ENCODE measurements around the gene KCNV2. TPM values are rescaled to one million over a fixed set of nuclear protein-coding genes. Genes with fewer than 3 reads are reported as not detected.

Gene KCNV2
- total RNA-seq, 1 donor from 2014 or later = not detected

GRCh38 chr9:2764353-2764752 lies 47.0 kb downstream of the KCNV2 start:
- no peaks in the 10 kb centered on the region for H3K9me3 ChIP-seq
- H3K27me3 ChIP-seq = no peaks in the 10 kb centered on the region
- DNase-seq (ENCODE audit: extremely low spot score in 2 of 2) = no peak
- H3K27ac ChIP-seq = no peak overlapping the region
- intact Hi-C loops (cut with DNase I) = no loop called here
- no peak overlapping the region for H3K4me3 ChIP-seq
- H3K36me3 ChIP-seq = peaks cover 0 to 2% of the 10 kb centered on the region in 2 donors
- no peaks in the 10 kb centered on the region for H3K4me1 ChIP-seq
- TF ChIP-seq POLR2AphosphoS5 (IDR thresholded peaks at IDR 0.05; ENCODE audit: insufficient read depth in 1 of 2, low read depth in 1 of 2) (no peak), CTCF (IDR thresholded peaks at IDR 0.05) (no peak), POLR2A (IDR thresholded peaks at IDR 0.05) (no peak)

DNA sequence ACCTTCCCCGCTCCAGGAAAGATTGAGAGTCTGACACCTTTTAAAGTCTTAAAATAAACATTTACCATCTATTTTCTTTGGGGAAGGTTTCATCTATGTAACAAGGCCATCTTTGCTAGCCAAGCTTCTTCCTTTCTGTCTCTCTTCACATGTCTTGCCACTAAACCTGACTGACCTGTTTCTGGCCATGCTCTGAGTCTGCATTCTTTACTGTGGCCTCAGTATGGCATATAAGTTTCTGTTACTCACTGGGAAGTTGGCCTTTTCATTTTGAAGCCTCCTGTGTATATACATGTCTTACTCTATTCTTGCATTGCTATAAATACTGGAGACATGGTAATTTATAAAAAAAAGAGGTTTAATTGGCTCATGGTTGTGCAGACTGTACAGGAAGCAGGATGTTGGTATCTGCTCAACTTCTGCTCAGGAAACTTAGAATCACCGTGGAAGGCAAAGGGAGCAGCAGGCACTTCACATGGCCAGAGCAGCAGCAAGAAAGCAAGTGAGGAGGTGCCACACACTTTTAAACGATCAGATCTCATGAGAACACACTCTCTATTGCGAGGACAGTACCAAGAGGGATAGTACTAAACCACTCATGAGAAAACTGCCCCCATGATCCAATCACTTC lies 48.1 kb downstream of the KCNV2 start:
- intact Hi-C loops (cut with DNase I) = no loop called here
- Histone ChIP-seq H3K4me3 (no peak overlapping the region), H3K4me1 (no peaks in the 10 kb centered on the region), H3K9me3 (no peaks in the 10 kb centered on the region), H3K27me3 (no peaks in the 10 kb centered on the region), H3K27ac (no peak overlapping the region), H3K36me3 (peaks cover 0 to 13% of the 10 kb centered on the region in 2 donors)
- no peak for DNase-seq (ENCODE audit: extremely low spot score in 2 of 2)
- no peak for TF ChIP-seq CTCF (IDR thresholded peaks at IDR 0.05)
- TF ChIP-seq POLR2AphosphoS5 (IDR thresholded peaks at IDR 0.05; ENCODE audit: insufficient read depth in 1 of 2, low read depth in 1 of 2) = no peak
- no peak for TF ChIP-seq POLR2A (IDR thresholded peaks at IDR 0.05)

GRCh38 chr9:2767800-2768677 lies 50.7 kb downstream of the KCNV2 start:
- Histone ChIP-seq H3K27me3 (no peaks in the 10 kb centered on the region), H3K36me3 (peaks cover 0 to 30% of the 10 kb centered on the region in 2 donors), H3K4me1 (no peaks in the 10 kb centered on the region), H3K9me3 (no peaks in the 10 kb centered on the region), H3K27ac (no peak overlapping the region), H3K4me3 (no peak overlapping the region)
- no peak for TF ChIP-seq POLR2AphosphoS5 (IDR thresholded peaks at IDR 0.05; ENCODE audit: insufficient read depth in 1 of 2, low read depth in 1 of 2)
- no peak for TF ChIP-seq POLR2A (IDR thresholded peaks at IDR 0.05)
- TF ChIP-seq CTCF (IDR thresholded peaks at IDR 0.05) = no peak
- intact Hi-C loops (cut with DNase I) = no loop called here
- DNase-seq (ENCODE audit: extremely low spot score in 2 of 2) = no peak

DNA sequence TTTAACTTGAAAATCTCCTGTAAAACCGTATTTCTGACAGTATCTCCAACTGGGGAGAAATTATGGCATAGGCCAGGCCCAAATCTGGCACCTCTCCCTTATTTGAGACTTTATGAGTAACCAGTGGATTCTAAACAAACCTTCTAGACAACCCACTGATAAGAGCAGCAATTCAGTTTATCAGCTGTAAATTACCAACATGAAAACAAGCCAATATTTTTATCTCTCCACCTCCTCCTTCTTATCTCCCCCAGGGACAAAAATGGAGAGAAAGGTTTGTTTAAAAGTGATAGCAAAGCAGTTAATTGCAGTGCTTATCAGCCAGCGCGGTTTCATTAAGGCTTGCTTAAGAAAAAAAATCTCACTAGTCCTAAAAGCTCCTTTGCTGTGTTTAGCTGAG lies 53.8 kb downstream of the KCNV2 start:
- Histone ChIP-seq H3K27me3 (no peaks in the 10 kb centered on the region), H3K9me3 (peaks cover 9% of the 10 kb centered on the region), H3K36me3 (peaks cover 0 to 56% of the 10 kb centered on the region in 2 donors), H3K4me3 (no peak overlapping the region), H3K4me1 (no peaks in the 10 kb centered on the region), H3K27ac (no peak overlapping the region)
- TF ChIP-seq POLR2A (IDR thresholded peaks at IDR 0.05) (no peak), POLR2AphosphoS5 (IDR thresholded peaks at IDR 0.05; ENCODE audit: insufficient read depth in 1 of 2, low read depth in 1 of 2) (no peak), CTCF (IDR thresholded peaks at IDR 0.05) (no peak)
- intact Hi-C loops (cut with DNase I) = no loop called here
- DNase-seq (ENCODE audit: extremely low spot score in 2 of 2) = no peak

- peaks cover 0 to 61% of the 10 kb centered on the region in 2 donors for H3K36me3 ChIP-seq
Measured at GRCh38 chr9:2771661-2772060, 54.4 kb downstream of the KCNV2 start.

More at GRCh38 chr9:2771661-2772060, 54.4 kb downstream of the KCNV2 start:
- no peak overlapping the region for H3K27ac ChIP-seq
- H3K4me3 ChIP-seq = no peak overlapping the region
- no peaks in the 10 kb centered on the region for H3K4me1 ChIP-seq
- peaks cover 9% of the 10 kb centered on the region for H3K9me3 ChIP-seq
- TF ChIP-seq POLR2A (IDR thresholded peaks at IDR 0.05) (no peak), POLR2AphosphoS5 (IDR thresholded peaks at IDR 0.05; ENCODE audit: insufficient read depth in 1 of 2, low read depth in 1 of 2) (no peak), CTCF (IDR thresholded peaks at IDR 0.05) (no peak)
- H3K27me3 ChIP-seq = no peaks in the 10 kb centered on the region
- DNase-seq (ENCODE audit: extremely low spot score in 2 of 2) = no peak
- intact Hi-C loops (cut with DNase I) = no loop called here

Data from vagina (tissue), 2 donors.